ENCODE results near the gene CNTNAP2.

Gene CNTNAP2

GRCh38 chr7:148182264-148182663 is 2065.7 kb downstream of the CNTNAP2 start:
- no peak for DNase-seq

DNA sequence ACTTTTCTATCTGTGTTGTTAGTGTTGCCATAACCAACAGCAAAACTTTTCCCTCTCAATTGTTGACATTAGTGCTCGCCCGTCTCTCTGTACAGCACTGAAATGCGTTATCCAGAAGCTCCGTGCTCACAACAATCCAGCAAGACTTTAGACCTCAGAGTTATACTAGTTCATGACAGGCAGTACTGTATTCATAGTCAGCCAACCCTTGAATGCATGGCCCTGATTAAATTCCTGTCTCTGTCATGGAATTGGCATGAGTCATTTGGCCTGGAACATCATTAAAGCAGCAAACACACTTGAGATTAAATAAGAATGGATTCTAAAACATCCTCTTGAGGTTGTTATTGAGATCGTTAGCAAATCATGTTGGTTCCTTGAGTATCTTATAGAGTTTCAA is 2068.4 kb downstream of the CNTNAP2 start:
- DNase-seq = no peak

- no peak for DNase-seq
Measured at GRCh38 chr7:148187471-148187870, 2070.9 kb downstream of the CNTNAP2 start.

GRCh38 chr7:148191391-148192065 is 2074.9 kb downstream of the CNTNAP2 start:
- DNase-seq = no peak

DNA sequence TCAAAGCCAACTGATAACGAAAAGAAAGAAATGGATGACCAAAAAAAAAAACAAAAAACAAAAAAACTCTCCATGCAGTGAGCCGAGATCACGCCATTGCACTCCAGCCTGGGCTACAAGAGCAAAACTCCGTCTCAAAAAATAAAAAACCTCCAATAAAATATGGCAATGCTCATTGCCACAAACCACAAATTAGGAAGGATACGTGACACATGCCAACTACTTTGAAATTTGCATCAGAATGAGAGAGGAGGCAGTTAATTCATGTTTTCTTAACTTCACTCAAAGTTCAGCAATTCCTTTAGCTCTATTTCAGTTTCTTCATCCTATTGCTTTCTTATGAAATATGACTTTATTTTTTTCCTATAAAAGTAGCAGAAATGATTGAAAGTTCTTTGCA is 2075.9 kb downstream of the CNTNAP2 start:
- DNase-seq = no peak

- DNase-seq = no peak
Measured at GRCh38 chr7:148201992-148202391, 2085.4 kb downstream of the CNTNAP2 start.

DNA sequence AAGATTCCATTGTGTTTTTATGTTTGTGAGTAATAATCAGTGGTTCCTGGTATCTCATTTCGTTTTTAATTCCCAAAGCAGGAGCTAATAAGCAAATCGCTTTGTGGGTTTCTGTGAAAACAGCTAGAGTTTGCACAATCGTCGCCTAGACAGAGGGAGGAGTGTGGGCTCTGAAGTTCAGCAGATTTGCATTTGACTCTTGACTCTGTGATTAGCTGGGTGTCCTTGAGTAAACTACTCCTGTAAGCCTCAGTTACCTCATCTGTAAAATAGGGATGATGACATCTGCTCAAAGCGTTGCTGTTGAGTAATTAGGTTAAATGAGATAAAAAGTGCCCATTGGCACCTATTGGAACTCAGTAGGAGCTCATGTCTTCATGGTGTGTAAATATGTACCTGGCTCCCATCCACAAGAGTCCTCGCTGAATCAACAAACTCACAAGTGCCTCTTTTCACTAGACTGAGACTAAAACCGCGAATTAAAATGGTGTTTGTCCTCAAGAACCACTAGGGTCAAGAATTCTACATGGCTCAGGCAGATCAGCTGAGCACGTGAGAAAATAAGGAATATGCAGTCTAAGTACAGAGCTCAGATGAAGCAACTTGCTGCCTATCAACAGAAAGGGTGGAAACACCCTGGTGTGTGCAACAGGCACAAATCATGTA is 2088.2 kb downstream of the CNTNAP2 start:
- no peak for DNase-seq

- no peak for DNase-seq
Measured at GRCh38 chr7:148209643-148210190, 2093.1 kb downstream of the CNTNAP2 start.

GRCh38 chr7:148210804-148211325 is 2094.3 kb downstream of the CNTNAP2 start:
- DNase-seq = no peak

GRCh38 chr7:148211740-148212151 is 2095.1 kb downstream of the CNTNAP2 start:
- DNase-seq = no peak

DNA sequence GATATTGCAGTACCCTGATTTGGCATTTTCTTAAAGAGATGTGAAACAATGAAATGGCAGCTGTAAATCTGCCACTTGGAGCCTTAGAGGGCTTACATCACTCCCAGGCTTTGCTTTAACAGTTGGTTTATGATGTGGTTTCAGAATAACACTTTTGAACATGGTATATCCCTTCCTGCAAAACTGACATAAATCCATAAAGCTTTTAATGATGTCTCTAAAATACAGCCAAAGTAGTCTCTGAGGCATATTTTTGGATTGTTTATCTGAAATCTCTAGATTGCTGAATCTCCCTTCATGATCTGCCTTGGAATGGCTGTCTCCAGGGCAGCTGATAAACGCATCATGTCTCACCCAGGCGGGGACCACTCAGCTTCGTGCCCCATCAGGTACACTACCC is 2096.1 kb downstream of the CNTNAP2 start:
- no peak for DNase-seq

- DNase-seq = no peak
Measured at GRCh38 chr7:148214101-148214500, 2097.5 kb downstream of the CNTNAP2 start.

- no peak for DNase-seq
Measured at GRCh38 chr7:148218603-148219002, 2102.0 kb downstream of the CNTNAP2 start.

DNA sequence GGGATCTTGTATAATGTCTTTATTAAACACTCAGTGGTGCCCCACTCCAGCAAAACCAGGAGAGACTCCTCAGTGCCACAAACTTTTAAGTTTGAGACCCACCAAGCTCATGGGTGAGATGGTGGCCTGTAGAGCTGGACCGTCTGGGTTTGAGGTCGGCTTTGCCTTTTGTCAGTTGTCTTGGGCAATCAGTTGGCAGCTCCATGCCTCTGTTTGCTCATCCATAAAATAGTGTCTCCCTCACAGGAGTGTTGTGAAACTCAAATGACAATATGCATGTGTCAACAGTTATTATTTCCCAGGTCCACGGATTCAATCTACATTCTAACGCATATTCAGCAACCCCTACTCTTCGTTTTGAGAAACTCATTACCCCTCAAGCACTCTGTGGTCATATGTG is 2106.1 kb downstream of the CNTNAP2 start:
- no peak for DNase-seq

- no peak for DNase-seq
Measured at GRCh38 chr7:148223160-148223559, 2106.6 kb downstream of the CNTNAP2 start.

DNA sequence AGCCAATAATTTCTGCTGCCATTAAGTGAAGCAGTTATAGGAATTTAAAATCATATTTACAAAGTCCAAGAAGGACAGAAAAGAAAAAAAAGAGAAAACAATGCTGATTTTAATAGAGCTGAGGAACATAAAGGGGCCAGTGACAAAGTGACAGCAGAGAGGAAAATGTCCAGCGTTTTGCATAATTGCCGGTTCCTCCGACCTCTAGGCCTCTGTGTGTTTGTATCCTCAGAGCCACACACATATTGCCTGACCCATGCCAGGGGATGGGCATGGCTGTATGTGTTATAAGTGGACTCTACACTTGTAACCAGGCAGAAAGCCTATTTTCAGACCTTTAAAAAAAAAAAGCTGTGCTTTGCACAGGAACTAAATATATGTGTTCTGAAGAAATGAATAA is 2107.1 kb downstream of the CNTNAP2 start:
- no peak for DNase-seq

- no peak for DNase-seq
Measured at GRCh38 chr7:148230296-148230695, 2113.7 kb downstream of the CNTNAP2 start.

DNA sequence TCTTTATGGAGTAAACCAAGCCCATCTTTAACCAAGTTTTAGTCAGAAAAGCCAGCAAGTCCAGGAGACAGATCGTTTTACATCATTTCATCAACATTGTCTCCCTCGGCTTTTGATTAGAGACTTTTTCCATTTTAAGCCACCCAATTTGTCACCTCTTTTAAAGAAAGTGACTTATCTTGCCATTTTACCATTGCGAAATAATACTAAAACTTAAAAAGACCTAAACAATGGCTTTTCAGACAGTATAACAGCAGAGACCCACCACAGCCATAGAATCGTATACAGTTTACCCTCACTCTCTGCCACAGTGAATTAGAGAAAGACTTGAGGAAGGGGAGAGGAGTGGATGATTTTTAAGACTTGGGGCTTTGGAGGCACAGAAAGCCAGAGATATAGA is 2114.3 kb downstream of the CNTNAP2 start:
- no peak for DNase-seq

DNA sequence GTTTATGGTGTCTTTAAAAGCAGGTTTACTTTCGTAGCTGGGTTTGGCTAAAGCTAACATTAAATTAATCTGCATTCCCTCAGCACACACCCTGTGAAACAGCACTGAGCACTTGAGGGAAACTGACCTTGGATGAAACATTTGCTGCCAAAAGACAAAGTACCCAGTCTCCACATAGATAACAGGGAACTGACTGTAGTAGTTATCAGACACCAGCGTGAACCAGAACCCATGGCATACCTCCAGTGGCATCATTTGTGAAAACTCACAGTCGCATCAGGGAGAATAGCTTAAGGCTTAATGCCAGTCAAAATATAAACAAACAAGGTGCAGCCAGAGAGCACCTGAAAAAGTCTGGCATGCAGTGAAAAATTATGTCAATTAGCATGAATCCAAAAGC is 2116.2 kb downstream of the CNTNAP2 start:
- no peak for DNase-seq

- no peak for DNase-seq
Measured at GRCh38 chr7:148234715-148235114, 2118.1 kb downstream of the CNTNAP2 start.

DNA sequence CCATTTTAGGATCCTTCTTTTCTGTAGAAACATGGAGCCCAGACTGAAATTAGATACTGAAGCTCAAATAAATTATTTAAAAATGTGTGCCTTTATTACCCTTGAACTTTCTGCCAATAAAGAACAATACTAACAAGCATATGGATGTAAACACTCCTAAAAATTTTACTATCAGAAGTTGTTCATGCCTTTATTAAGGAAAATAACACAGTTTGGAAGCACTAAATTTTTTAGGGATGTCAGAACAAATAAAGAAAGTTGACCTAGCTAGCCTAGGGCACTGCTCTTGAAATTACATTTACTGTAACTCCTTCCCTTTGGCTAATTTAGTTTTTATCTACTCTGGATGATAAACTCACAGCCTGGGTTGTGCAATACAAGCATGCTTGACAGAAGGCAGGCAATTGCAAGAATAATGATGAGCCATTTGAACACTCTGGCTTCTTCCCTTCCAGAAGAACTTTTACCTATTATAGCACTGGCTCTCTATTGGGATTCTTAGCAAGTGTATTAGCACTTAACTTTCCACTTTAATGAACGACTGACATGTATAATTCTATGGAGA is 2122.2 kb downstream of the CNTNAP2 start:
- DNase-seq = no peak

GRCh38 chr7:148241700-148242293 is 2125.2 kb downstream of the CNTNAP2 start:
- no peak for DNase-seq

- DNase-seq = no peak
Measured at GRCh38 chr7:148242294-148242821, 2125.8 kb downstream of the CNTNAP2 start.
